MM.1S (cell line): ENCODE data around the gene NUTF2.

Experiments used
- DNase-seq: peaks from one replicate; pipeline ENCODE4 v3.0.0-alpha.2; 2015
- H2AFZ ChIP-seq: fragments of 300-600 bp; sonication (generic); 2 replicates; pipeline ENCODE4 v1.6.0; 2016; ENCODE audit warnings: antibody characterized with exemption, low read length
- H3F3A ChIP-seq: fragments of 300-600 bp; sonication (generic); 2 replicates; pipeline ENCODE4 v1.6.1; 2016; ENCODE audit warnings: mild to moderate bottlenecking, antibody characterized with exemption, low read length, moderate library complexity, mixed read lengths; ENCODE audit not compliant: insufficient read depth
- H3K27ac ChIP-seq: fragments of 300-600 bp; sonication (generic); 2 replicates; pipeline ENCODE4 v1.5.1; 2016; ENCODE audit warnings: mild to moderate bottlenecking, low read length
- H3K27me3 ChIP-seq: fragments of 300-600 bp; sonication (generic); replicated peaks from 2 replicates; pipeline ENCODE4 v1.6.0; 2016; ENCODE audit warnings: low read length; ENCODE audit not compliant: insufficient read depth
- H3K36me3 ChIP-seq: fragments of 300-600 bp; sonication (generic); replicated peaks from 2 replicates; pipeline ENCODE4 v1.6.1; 2016; ENCODE audit warnings: mild to moderate bottlenecking, low read length, mixed read lengths; ENCODE audit not compliant: insufficient read depth
- H3K4me1 ChIP-seq: fragments of 300-600 bp; sonication (generic); 2 replicates; pipeline ENCODE4 v1.6.1; 2016; ENCODE audit warnings: low read length, mixed read lengths
- H3K4me2 ChIP-seq: fragments of 300-600 bp; sonication (generic); 2 replicates; pipeline ENCODE4 v1.6.0; 2016; ENCODE audit warnings: low read depth, low read length
- H3K4me3 ChIP-seq: fragments of 300-600 bp; sonication (generic); 2 replicates; pipeline ENCODE4 v1.5.1; 2016; ENCODE audit warnings: low read length, mixed read lengths
- H3K79me2 ChIP-seq: fragments of 300-600 bp; sonication (generic); 2 replicates; pipeline ENCODE4 v1.6.1; 2016; ENCODE audit warnings: mixed run types, low read length, mixed read lengths
- H3K9ac ChIP-seq: fragments of 300-600 bp; sonication (generic); 2 replicates; pipeline ENCODE4 v1.6.1; 2016; ENCODE audit warnings: low read length, mixed read lengths
- H3K9me2 ChIP-seq: fragments of 300-600 bp; sonication (generic); replicated peaks from 2 replicates; pipeline ENCODE4 v1.6.1; 2016; ENCODE audit warnings: mild to moderate bottlenecking, low read length, mixed read lengths; ENCODE audit not compliant: insufficient read depth
- H3K9me3 ChIP-seq: fragments of 300-600 bp; sonication (generic); replicated peaks from 2 replicates; pipeline ENCODE4 v1.6.1; 2016; ENCODE audit warnings: mild to moderate bottlenecking, low read length, mixed read lengths; ENCODE audit not compliant: insufficient read depth
- H4K20me1 ChIP-seq: fragments of 300-600 bp; sonication (generic); 2 replicates; pipeline ENCODE4 v1.6.1; 2016; ENCODE audit warnings: mild to moderate bottlenecking, low read length, moderate library complexity, mixed read lengths; ENCODE audit not compliant: insufficient read depth
- CTCF ChIP-seq: fragments of 300-600 bp; sonication (generic); IDR thresholded peaks from 2 replicates; pipeline ENCODE4 v1.5.1; 2016; ENCODE audit warnings: antibody characterized with exemption, low read length, mixed read lengths
- EZH2 ChIP-seq: fragments of 300-600 bp; sonication (generic); optimal IDR thresholded peaks from 2 replicates; pipeline ENCODE3; 2017; ENCODE audit warnings: low read depth, mild to moderate bottlenecking, antibody characterized with exemption, low read length, mixed read lengths
- EZH2phosphoT487 ChIP-seq: fragments of 300-600 bp; sonication (generic); IDR thresholded peaks from 2 replicates; pipeline ENCODE4 v1.6.1; 2018; ENCODE audit warnings: antibody characterized with exemption, low read length

Gene NUTF2

GRCh38 chr16:67915831-67916723 lies 69.3 kb downstream of the NUTF2 start:
- no peak for DNase-seq
- Histone ChIP-seq H3K79me2 (peaks cover 9% of the 10 kb centered on the region), H3K36me3 (no peaks in the 10 kb centered on the region), H3K4me2 (no peak overlapping the region), H3K9me2 (no peaks in the 10 kb centered on the region), H3F3A (no peaks in the 10 kb centered on the region), H3K9me3 (no peaks in the 10 kb centered on the region), H2AFZ (no peak overlapping the region), H3K27me3 (no peaks in the 10 kb centered on the region), H3K9ac (no peak overlapping the region), H3K27ac (no peak overlapping the region), H3K4me3 (no peak overlapping the region), H4K20me1 (no peaks in the 10 kb centered on the region), H3K4me1 (no peaks in the 10 kb centered on the region)
- TF ChIP-seq EZH2 (no peak), CTCF (no peak), EZH2phosphoT487 (no peak)

- Histone ChIP-seq H3K36me3 (no peaks in the 10 kb centered on the region), H4K20me1 (no peaks in the 10 kb centered on the region), H3K9me2 (no peaks in the 10 kb centered on the region), H3K4me2 (no peak overlapping the region), H3K9ac (no peak overlapping the region), H3K4me1 (no peaks in the 10 kb centered on the region), H3K4me3 (no peak overlapping the region), H2AFZ (no peak overlapping the region), H3F3A (no peaks in the 10 kb centered on the region), H3K27me3 (no peaks in the 10 kb centered on the region), H3K27ac (no peak overlapping the region), H3K79me2 (peaks cover 9% of the 10 kb centered on the region), H3K9me3 (no peaks in the 10 kb centered on the region)
- TF ChIP-seq EZH2 (no peak), EZH2phosphoT487 (no peak), CTCF (no peak)
- no peak for DNase-seq
Measured at GRCh38 chr16:67917140-67917851, 70.6 kb downstream of the NUTF2 start.

GRCh38 chr16:67917852-67918236 lies 71.1 kb downstream of the NUTF2 start:
- Histone ChIP-seq H3K4me3 (no peak overlapping the region), H3K27ac (no peak overlapping the region), H4K20me1 (no peaks in the 10 kb centered on the region), H2AFZ (no peak overlapping the region), H3K79me2 (peaks cover 9% of the 10 kb centered on the region), H3K9me3 (no peaks in the 10 kb centered on the region), H3K9me2 (no peaks in the 10 kb centered on the region), H3K36me3 (no peaks in the 10 kb centered on the region), H3K4me1 (no peaks in the 10 kb centered on the region), H3K9ac (no peak overlapping the region), H3K4me2 (no peak overlapping the region), H3K27me3 (no peaks in the 10 kb centered on the region), H3F3A (no peaks in the 10 kb centered on the region)
- no peak for DNase-seq
- TF ChIP-seq CTCF (no peak), EZH2phosphoT487 (no peak), EZH2 (no peak)
